A549 treated with Mapracorat at 1 μM for 4 hours (cell line): Measurements from ENCODE around the gene DNM1. TPM values are rescaled to one million over a fixed set of nuclear protein-coding genes. Genes with fewer than 3 reads are reported as not detected.

ENCODE experiments used
- total RNA-seq: library from RNA; stranded (reverse); fragments of 200-300 nt; extraction: Qiagen RNA extraction; gene quantifications from 5 replicates; pipeline ENCODE4 v1.2.3, GENCODE V29; 2022

Gene DNM1
- 77.9 to 94.3 TPM (median 86.7 TPM) in 5 replicates for total RNA-seq

DNA sequence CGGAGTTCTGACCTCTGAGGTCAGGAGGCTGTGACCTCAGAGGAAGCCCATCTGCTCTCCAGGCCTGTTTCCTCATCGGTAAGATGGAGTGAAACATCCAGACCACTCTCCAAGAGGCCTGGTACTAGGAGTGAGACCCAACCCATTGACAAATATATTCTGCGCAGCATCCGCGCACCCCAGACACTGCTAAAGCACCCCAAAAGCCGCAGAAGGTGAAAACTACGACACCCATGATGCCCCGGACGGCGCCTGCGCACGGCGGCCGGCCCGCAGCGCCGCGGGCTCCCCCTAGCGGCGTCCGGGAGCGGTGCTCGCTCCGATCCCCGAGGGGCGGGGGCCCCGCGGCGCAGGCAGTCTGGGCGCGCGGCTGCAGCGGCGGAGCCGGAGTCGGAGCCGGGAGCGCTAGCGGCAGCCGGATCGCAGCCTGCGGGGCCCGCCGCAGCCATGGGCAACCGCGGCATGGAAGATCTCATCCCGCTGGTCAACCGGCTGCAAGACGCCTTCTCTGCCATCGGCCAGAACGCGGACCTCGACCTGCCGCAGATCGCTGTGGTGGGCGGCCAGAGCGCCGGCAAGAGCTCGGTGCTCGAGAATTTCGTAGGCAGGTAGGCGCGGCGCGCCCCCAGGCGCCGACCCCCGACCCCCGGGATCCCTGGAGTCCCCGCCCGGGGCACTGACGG lies at the start of gene DNM1:
Gene DNM1, plus strand, starts transcription at position 356 of the 683 bp plus-strand sequence. Its CDS starts 92 bp downstream, at position 448.

DNA sequence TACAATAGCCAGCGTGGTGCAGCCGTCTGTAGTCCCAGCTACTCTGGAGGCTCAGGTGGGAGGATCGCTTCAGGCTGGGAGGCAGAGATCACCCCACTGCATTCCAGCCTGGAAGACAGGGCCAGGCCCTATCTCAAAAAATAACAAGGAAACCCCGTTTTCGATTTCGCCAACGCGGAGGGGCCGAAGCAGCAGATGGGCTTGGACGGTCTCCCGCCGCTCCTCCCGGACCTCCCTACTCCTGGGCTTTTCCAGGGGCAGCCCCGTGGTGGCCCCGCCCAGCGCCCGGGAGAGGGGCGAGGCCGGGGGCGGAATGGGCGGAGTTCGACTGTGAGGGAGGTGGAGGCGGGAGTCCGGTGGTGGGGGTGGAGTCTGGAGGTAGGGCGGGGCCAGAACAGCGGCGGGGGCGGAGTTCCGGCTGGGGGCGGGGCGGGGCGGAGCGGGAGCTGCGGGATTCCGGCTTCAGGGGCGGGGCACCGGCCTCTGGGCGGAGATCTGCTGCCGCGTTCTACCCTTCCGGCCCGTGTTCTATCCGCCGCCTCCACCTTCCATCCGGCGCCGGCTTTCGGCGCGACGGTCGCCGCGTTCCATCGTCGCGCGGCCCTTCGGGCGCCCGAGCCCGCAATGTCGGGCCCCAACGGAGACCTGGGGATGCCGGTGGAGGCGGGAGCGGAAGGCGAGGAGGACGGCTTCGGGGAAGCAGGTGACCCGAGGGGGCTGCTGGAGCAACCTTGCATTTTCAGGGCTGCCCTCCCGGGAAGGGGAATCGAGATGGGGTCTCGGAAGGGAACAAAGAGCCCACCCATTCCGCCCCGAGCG lies 43.2 kb upstream of the DNM1 start, which contains the start of gene BBLN:
Gene BBLN, plus strand, starts transcription at position 482 of the 819 bp plus-strand sequence. Its CDS starts 143 bp downstream, at position 625.

DNA sequence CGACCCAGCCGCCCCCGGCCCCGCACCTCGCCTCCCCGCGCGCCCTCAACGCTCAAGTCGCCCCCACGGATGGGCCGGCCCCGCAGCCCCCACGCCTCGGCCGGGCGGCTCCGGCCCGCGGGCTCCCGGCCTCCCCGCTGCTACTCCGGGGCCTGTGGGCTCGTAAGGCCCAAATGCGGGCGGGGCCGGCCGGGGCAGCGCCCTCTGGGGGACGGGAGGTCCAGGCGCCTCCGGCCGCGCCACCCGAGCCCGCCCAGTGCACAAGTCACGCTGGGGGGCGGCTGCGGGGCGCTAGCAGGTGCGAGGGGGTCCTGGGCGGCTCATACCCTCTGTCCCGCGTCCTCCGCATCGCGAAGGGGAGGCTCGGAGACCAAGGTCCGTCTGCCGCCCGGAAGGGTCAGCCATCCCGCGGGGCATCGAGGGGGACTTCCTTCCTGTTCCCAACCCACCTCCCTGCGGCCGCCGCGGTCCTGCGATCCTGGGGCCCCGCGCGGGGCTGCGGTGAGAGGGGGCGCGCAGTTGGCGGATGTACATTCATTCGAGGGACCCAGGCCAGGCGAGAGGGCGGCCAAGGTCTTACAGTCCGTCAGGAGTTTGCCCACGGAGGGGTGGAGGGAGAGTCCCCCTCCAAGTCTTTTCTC lies 11.7 kb upstream of the DNM1 start, which contains the start of gene CIZ1:
Gene CIZ1, minus strand, starts transcription at position 167 of the 641 bp plus-strand sequence. CDS start 715 bp downstream, outside the sequence.

DNA sequence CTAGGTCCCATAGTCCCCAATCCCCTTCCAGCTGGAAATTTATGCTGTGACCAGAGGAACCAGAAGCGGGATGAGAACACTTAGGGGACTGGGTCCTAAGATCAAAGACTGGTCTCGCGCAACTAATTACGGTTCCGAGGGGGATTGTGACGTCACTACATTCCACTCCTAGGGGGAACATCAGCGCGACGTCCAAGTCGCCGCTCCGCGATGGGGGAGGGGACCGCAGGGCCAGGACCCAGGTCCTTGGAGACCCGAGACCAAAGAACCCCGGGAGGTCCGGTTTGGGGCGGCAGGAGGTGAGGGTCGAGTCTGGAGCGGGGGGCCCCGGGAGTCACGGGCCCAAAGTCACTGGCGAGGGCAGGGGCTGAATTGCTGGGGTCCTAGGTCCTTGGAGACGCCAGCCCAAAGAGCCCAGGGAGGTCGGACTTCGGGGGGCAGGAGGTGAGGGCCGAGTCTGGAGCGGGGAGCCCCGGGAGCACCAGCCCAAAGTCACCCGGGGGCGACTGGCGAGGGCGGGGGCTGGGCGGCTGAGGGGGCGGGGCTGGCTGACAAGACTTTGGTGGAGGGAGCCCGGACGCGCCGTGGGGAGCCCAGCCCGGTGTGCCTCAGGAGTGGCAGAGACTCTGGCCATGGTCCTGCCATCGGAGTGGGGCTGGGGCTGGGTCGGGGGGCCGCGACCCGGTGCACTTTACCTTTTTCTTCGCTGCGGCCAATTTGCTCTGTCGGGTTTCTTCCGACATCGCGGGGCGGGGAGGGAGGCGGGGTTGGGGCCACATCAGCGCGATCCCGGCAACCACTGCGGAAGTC lies 72.2 kb downstream of the DNM1 start, which contains the start of gene GOLGA2:
Gene GOLGA2, minus strand, starts transcription at position 810 of the 810 bp plus-strand sequence. Its CDS starts 31 bp downstream, at position 779.

DNA sequence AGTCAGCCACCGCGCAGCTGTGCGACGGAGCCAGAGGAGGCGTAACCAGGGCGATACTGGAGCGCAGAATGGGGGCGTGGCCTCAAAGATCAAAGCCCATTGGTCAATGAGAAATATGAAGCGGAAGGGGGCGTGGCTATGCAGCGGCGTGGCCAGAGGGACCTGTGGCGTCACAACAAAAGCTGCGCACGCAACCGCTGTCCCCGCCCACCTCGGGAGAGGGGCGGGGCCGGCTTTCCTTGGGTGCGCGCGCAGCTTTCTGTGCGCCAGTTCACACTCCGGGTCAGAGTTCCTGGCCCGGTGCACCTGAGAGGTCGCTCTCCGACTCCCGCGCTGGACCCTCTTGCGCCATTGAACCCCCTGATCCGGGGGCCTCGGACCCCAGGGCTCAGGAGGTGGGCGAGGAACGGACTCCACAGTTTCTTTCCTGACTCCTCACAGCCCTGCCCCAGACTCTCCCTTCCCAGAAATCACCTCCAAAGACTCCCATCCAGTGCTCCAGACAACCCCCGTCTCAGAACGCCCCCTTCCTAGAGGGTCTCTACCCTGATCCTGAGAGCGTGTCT lies 72.9 kb downstream of the DNM1 start, which contains the start of gene SWI5:
Gene SWI5, plus strand, starts transcription at position 269 of the 566 bp plus-strand sequence.

Other genes starting within 250 kb of the DNM1 start
- gene EEIG1, start 222.4 kb upstream of the DNM1 start, total RNA-seq, result 43.3 to 63.4 TPM (median 52.2 TPM) in 5 replicates
- gene NAIF1, start 136.1 kb upstream of the DNM1 start, total RNA-seq, result 4.9 to 8.3 TPM (median 6.4 TPM) in 5 replicates
- 7.5 to 9.5 TPM (median 9.1 TPM) in 5 replicates for gene SLC25A25, start 135.1 kb upstream of the DNM1 start, total RNA-seq
- 71.6 to 105 TPM (median 99.3 TPM) in 5 replicates for gene PTGES2, start 75.7 kb upstream of the DNM1 start, total RNA-seq
- 2.7 to 5.2 TPM (median 4.3 TPM) in 5 replicates for gene LCN2, start 53.9 kb upstream of the DNM1 start, total RNA-seq
- gene BBLN, start 43.1 kb upstream of the DNM1 start, total RNA-seq, result 43.1 to 66.3 TPM (median 62.6 TPM) in 5 replicates
- gene CIZ1, start 11.8 kb upstream of the DNM1 start, total RNA-seq, result 67.7 to 95.1 TPM (median 82.4 TPM) in 5 replicates
- gene GOLGA2, start 72.6 kb downstream of the DNM1 start, total RNA-seq, result 38.8 to 52.8 TPM (median 45.6 TPM) in 5 replicates
- 38.9 to 45.9 TPM (median 42.0 TPM) in 5 replicates for gene SWI5, start 72.9 kb downstream of the DNM1 start, total RNA-seq
- gene TRUB2, start 119.1 kb downstream of the DNM1 start, total RNA-seq, result 42.8 to 49.8 TPM (median 46.5 TPM) in 5 replicates
- gene COQ4, start 119.5 kb downstream of the DNM1 start, total RNA-seq, result 52.3 to 65.2 TPM (median 57.5 TPM) in 5 replicates
- 35.9 to 47.8 TPM (median 45.7 TPM) in 5 replicates for gene SLC27A4, start 137.1 kb downstream of the DNM1 start, total RNA-seq
- gene URM1, start 168.0 kb downstream of the DNM1 start, total RNA-seq, result 64.2 to 87.6 TPM (median 81.7 TPM) in 5 replicates
- gene CERCAM, start 217.5 kb downstream of the DNM1 start, total RNA-seq, result 34.2 to 38.7 TPM (median 35.6 TPM) in 5 replicates